GM21447 (cell line): ENCODE measurements around the gene STIMATE.

ENCODE experiments used
- ATAC-seq: cut with Tn5 transposase; IDR thresholded peaks from one replicate; pipeline ENCODE4 v1.9.1; 2021; ENCODE audit not compliant: unreplicated experiment

Gene STIMATE

DNA sequence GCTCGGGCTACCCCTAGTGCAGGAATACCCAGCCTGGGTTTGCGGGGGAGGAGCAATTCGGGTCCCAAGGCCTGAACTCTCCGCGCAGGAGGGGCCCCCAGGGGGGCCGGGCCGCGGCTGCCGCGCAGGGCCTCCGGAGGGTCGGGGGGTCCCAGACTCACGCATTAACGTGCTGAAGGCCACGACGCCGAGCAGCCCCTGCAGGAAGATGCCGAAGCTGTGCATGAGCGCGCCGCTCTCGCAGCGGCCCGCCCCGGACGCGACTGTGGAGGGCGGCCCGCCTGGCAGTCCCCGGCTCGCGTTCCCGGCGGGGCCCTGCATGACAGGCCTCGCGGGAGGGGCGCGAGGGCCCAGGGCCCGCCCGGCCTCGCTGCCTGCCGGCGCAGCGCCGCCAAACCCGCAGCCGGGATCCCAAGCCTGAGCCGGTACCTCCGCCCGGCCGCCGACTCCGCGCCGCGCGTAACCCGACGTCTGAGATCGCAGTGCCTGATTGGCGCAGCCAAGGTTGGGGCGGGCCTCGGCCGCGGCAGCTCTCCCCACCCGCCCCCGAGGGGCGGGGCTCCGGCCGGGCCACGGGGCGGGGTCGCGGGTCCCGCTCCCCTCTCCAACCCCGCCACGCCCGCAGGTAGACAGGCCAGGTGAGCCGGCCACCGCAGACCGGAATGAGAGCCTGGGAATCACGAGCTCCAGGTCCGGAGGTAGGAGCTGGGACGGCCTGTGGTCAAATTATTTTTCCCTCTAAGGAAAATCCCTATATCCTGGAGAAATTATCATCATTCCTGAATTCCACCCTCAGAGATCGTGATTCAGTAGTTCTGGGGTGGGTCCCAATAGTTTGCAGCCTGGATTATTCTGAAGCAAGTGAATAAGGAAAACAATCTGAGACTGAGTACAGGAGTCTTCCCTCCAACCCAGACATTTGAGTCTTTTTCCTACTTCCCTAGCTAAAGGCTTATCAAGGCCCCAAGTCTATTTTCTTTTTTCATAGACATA is at the start of gene STIMATE:
TSS of gene STIMATE (minus strand) at position 419 of the 993 bp plus-strand sequence. CDS start at position 321, 98 bp downstream.
- ATAC-seq = peak; percentile 89

DNA sequence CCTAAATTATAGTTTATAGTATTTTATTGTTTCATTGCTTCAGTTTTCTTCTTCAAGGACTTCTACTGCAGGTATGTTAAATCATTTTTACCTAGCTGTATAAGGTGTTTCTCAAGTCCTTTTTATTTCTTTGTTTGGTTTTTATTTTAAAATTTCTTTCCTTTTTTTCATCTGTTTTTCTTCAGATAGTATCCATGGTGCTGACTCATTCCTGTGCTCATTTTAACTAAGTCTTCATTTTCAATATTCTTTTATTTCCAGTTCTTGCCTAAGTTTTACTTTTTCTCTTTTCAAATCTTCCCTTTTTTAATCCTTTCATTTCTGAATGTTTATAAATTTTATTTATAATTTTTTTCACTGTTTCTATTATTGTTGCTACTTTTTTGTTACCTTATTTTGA is 42.3 kb upstream of the STIMATE start:
- no peak for ATAC-seq

DNA sequence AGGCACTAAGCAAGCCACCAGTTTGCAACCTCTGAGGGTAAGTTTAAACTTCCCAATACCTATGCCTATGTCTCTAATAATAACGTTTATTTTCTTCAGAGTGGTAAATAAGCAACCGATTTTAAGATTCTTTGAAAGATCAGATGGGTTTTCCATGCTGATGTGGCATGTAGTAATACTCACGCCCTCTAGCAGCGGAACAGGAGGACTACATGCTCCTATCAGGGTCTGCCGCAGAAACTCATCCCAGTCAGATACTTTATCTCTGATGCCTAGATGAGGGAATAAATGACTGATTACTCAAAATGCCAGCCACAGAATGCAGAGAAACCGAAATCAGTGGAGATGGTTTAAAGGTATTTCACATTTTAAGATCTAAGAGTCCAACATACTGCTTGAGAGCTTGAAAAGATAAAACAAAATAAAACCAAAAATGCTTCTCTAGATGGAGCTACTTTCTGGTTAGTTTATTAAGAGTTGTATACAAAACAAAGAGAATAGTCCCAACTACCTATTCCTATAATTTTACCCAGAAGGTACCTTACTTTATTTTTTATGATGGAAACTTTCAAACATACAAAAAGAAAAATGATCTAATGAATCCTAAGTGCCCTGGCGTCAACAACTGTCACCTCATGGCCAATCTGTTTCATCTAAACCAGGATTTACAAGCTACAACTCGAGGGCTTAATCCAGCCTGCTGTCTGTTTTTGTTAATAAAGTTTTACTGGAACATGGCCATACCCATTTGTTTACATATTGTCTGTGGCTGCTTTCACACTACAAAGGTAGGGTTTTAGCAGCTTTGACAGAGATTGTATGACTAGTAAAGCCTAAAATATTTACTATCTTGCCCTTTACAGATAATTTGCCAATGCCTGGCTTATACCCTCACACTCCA is 37.5 kb upstream of the STIMATE start:
- peak; percentile 73 for ATAC-seq

DNA sequence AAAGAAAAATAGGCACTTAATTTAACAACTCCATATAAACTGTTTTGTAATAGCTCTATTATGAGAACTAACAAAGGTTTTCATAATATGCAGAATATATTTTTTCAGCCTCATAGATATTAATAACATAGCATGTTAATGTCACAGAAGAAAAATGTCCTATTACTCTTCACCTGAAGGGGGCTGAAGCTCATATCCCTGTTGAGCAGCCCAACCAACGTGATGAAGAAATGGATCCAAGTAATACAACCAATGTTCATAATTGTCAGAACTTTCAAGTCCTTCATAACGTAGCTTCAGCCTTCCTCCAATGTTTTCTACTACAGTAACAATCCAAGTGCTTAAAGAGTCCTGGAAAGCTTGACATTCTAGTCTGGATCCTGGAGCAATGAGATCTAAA is 34.5 kb upstream of the STIMATE start:
- ATAC-seq = no peak

DNA sequence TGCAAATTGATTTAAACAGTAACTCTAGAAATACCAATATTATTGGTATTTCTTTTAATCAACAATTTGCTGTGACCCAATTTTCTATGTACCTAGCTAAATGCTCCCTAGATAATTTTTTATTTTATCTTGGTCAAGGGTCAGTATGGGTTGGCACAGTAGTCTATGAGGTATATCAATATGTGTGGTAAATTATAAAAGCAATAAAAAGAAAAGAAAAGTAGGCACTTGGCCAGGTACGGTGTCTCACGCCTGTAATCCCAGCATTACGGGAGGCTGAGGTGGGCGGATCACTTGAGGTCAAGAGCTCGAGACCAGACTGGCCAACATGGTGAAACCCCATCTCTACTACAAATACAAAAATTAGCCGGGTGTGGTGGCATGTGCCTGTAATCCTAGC is 34.0 kb upstream of the STIMATE start:
- no peak for ATAC-seq

DNA sequence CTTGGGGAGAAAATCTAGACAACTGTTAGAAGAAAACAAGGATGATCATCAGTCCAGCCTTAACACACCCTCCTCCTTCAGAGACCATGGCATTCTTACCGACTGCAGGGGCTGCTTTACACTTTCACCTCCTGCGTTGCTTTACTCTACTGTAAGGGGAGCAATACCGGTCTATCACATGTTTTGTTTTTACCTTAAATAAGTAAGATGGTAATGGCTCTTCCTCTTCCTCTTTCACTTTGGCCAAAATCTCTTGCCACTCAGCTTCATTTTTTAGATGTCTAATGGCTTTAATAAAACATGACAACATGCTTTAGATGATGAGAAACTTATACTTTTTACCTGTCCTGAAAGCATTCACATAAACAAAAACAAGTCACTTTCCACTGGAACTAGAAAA is 33.4 kb upstream of the STIMATE start:
- no peak for ATAC-seq

DNA sequence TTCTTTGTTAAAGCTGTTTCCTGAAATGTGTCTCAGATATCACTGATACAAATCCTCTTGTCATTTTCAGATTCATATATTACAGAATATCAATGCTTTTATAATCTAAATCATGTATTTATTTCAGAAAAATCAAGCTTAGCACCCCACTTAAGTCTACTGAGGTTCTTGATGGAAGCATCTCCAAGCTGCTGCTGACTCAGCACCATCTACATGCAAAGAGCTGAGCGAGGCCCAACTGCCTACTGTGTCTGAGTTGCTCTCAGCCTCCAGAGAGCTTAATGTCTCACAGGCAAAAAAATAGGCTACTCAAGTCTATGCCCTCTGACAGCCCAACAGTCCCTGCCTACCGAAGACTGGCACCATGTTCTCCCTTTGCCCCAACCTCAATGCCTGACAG is 29.2 kb upstream of the STIMATE start:
- ATAC-seq = no peak

DNA sequence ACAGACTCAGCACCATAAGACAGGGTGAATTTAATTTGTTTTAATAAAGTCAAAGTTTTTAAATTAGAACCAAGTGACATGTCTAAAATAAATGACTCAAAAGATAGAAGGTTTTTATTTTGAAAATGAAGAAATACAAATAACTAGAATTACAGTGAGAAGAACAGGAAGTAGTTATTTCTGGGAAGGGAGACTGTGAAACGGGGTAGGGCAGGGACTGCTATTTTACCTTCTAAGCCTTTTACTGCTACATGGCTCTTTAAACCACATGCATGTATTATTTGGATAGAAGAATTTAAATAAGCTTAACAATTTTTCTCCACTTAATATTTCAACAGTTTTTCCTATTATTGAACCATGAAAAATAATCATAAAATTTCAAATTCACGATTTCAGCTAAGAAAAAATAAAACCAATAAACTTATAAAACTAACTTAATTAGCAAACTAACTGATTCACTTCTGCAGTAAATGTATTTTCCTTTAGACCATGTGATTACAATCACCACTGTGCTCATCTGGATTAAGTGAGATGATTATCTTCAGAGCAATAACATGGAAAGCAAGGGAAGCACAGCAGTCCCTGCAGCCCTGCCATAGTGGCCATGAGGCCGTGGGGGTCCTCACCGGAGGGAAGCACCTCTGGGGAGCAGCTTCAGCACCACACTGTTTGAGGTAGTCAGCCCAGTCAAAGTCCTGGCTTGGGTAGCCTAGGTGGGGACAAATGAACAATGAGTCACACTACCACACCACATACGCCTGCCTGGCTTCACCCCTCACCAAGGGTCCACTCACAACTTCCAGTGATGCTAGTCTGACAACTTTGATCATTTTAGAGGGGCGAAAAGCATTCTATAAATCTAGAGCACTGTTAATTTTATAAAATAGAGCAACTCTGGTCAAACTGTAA is 28.3 kb upstream of the STIMATE start:
- ATAC-seq = no peak

DNA sequence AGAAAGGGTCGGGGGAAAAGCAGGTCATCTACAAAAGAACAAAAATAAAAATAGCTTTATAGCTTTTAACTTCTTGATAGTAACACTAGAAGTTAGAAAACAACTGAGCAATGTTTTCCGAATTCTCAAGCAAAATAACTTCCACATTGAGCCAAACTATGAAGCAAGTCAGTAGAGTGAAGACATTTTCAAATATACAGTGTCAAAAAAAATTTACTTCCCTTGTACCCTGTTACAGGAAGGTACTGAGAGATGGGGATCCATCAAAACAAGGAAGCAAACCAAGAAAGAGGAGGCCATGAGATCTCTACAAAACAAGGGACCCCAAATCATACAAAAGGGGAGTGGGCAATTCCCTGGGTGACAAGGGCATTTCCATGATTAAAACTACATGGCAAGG is 26.6 kb upstream of the STIMATE start:
- no peak for ATAC-seq

DNA sequence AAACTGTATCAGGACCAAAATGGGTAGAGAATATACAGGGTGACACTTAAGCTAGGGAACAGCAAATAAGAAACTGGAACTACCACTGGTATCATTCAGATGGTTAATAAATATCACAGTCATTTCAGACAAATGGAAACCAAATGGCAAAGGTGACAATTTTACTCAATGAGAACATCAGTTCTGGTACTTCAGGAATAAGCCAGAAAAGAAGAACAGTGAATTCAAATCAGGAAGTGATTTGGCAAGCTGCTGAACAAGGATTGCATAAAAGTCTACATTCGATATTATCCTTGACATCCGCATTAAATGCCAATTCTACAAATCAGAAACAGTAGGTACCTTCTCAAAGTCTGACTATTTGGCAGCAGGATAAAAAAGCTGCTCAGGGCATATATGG is 23.5 kb upstream of the STIMATE start:
- no peak for ATAC-seq

DNA sequence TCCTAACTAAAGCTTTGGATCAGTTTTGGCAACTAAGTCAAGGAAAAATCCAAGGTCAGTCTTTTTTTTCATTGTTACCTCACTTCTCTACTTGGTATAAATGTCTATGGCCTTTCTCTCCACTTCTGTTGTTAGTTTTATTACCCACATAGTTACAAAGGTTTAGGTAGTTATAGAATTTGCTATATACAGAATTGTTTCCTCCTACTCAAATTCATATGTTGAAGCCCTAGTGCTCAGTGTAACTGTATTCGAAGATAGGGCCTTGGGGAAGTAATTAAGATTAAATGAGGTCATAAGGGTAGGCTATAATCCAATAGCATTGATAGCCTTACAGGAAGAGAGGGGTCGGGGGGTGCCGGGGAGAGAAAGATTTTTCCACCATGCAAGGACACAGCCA is 19.7 kb upstream of the STIMATE start:
- no peak for ATAC-seq

DNA sequence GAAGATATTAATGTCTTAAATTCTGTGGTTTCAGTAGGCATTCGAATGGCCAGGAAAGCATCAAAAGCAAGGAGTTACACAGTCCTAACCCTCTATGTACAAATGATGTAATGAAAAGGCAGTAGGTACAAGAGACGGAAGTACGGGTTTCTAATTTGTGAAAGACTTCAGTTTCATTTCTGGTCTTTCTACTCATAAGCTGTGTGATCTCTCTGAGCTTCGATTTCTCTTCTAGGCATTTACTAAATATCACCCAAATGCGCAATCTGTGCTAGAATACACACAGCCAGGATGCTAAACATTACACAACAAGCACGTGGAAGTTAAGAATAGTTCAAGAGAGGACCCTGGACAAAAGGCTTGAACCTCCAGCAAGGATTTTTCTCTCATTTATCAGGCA is 17.9 kb upstream of the STIMATE start:
- ATAC-seq = no peak

DNA sequence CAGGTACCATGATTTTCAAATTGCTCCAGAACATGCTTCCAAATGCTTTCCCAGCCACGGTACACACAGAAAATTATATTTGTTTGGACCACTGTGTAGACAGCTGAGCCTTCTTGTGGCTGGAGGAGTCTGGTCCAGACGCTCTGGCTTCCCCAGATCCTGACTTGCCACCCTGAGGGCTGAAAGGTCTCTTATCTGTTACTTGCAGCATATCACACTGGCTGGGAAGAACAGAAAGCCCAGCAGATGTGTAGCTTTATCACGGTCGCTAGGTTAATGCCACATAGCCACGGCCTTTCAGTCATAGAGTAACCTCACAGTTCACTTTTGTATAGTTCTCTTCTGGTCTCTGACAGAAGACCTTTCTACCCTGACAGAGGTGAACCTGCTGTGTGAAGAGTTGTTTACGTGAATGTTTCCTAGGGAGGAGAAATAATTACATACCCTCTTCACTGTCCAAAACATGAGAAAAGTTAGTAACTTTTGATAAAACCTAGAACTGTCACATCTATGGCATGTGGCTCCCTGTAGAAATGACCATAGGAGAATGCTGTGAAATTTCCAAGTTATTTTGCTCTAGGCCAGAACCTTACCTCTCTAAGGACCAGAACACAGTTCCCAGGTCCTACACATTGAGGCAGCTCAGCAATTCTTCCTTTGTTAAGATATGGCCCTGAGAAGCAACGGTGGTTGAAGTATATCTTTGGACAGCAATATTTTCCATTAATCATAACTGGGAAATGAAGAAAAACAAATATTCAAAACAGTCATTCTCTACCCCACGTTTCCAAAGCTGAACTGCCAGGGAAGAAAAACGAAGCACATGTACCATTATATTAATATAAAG is 15.8 kb upstream of the STIMATE start:
- no peak for ATAC-seq

DNA sequence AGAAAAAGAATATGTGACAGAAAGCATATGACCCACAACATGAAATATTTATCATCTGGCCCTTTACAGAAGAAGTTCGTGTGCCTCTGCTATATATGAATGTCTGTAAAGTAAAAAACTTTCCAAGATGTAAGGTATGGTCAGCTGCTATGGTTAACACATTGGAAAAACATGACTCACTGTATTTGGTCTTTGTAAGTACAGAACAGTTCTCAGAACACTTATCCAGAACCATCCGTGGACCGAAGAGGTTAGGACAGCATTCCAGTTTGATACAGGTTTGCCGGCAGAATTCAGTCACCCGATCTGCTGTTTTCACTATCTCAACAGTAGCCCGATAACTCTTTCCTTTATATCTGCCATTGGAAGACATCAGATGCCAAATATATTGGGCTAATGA is 13.5 kb upstream of the STIMATE start:
- no peak for ATAC-seq

DNA sequence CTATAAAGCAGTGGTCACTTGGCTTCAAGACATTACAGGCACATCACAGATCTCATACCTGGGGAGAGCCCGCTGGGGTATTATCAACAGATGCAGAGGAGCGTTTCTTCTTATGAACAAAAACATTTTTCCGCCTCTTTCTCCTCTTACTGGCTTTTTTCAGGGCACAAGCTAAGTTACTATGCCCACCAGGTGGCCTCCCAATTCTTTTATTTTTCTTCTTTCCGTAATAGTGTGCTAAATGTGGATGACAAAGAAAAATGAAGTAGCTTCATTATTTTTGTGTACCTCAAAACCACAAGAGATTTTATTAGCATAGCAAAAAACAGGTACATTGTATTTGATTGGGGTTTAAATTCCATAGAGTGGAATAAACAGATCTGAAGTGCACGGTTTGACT is 10.1 kb upstream of the STIMATE start:
- no peak for ATAC-seq

DNA sequence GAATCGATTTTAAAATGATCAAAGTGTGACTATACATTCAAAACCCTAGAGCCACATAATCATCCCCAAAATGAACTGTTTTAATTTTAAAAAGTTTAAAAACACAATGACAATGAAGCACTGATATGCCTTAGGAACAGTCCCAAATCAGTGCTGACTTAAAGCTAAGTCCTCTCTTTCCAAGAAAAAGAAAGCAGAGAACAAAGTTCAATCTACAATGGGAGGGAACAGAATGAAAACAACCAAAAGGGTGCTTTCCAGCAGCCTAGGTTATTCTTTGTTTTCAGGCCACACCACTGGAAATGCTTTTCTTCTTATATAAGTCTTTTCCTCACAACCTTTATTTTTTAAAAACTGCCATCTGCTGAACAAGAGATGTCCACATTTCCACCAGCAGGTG is 7.2 kb upstream of the STIMATE start:
- ATAC-seq = no peak

DNA sequence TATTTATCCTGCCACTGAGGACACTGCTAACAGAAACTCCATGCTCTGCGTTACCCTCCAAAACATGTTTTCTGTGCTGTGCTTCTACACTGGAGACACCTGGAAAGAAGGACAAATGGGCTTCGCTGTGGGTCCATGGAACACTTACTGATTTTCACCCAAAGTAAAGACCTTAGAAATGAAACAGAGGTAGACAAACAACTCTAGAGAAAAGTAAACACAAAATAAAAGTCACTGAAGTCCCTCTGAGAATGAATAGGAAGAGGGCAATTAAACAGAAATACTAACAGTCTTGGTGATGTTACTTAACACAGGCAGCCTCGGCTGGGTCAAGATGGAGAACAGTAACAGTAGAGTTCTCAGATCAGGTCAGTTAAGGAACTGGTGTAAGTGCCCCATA is 6.7 kb upstream of the STIMATE start:
- no peak for ATAC-seq

DNA sequence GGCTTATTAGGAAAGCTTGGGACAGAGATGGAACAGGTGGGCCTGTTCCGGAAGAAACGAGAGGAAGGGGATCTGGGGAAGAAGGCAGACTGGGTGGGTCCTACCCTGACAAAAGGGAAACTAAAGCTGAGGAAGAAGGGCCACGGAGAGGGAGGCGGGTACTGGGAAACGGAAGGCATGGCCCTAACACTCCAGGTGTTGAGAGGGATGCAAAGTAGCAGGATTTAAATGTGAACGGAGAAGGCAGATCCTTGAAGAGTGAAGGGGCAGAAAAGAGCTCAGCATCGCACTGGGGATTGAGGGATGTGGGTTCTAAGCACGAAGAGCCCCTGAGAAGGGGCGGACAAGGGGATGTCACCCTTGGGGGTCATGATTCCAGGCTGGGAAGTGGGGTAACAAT is 735 bp downstream of the STIMATE start:
- no peak for ATAC-seq

DNA sequence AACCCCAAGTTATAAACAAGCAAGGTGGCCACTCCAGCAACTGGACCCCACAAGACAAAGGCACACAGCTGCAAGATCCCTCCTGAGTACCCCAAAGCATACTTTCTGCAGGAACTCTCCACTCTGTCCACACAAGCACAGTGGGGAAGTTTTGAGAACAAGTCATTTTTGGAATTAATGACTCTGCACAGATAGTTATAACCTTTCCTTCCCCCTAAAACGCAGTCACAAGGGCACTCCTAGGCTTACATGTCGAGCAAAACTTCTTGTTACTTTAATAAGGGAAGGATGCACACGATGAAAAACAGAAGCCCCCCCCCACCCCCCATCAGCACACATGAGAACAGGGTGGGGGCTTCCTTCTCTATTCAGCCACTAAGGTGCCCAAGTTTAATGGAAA is 1.2 kb downstream of the STIMATE start:
- ATAC-seq = no peak

DNA sequence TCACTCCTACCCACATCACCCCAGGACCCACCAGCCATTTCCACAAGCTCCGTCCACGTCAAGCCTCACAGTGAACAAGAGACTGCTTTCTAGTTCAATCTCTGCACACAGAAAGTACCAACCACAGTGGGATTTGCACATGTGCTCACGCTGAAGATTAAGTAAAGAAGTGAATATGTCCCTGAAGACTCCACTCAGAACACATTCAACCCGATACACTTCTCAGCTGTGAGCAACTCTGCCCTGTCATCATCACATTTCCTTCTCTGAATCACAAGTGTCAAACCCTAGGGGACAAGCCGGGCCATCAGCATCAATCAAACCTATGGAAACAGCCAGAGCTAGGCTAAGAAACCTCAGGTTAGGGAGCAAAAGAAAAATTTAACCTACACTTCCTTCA is 1.9 kb downstream of the STIMATE start:
- ATAC-seq = no peak
